HG02798 (cell line): ENCODE data around the gene SLC26A6.

Source experiments
- ATAC-seq: cut with Tn5 transposase; IDR thresholded peaks from one replicate; pipeline ENCODE4 v1.9.1; 2021; ENCODE audit warnings: mild to moderate bottlenecking; ENCODE audit not compliant: unreplicated experiment, poor library complexity

SLC26A6 gene

GRCh38 chr3:48600711-48601621 lies 34.3 kb downstream of the SLC26A6 start:
- no peak for ATAC-seq

GRCh38 chr3:48599509-48600285 lies 35.6 kb downstream of the SLC26A6 start:
- no peak for ATAC-seq

- ATAC-seq: no peak
Observed at GRCh38 chr3:48599077-48599501, 36.2 kb downstream of the SLC26A6 start.

GRCh38 chr3:48598323-48599076 lies 36.8 kb downstream of the SLC26A6 start:
- no peak for ATAC-seq

GRCh38 chr3:48597408-48597800 lies 37.9 kb downstream of the SLC26A6 start:
- no peak for ATAC-seq

- ATAC-seq: no peak
Observed at GRCh38 chr3:48596676-48597407, 38.4 kb downstream of the SLC26A6 start.

GRCh38 chr3:48596157-48596556 lies 39.1 kb downstream of the SLC26A6 start:
- no peak for ATAC-seq

GRCh38 chr3:48595526-48596121 lies 39.6 kb downstream of the SLC26A6 start:
- ATAC-seq: no peak

GRCh38 chr3:48595075-48595525 lies 40.2 kb downstream of the SLC26A6 start, which contains the start of gene COL7A1:
Gene COL7A1, minus strand, starts transcription at chr3:48595329. Its CDS starts 170 bp downstream, at chr3:48595159.
- ATAC-seq: no peak

- no peak for ATAC-seq
Observed at GRCh38 chr3:48594417-48595049, 40.7 kb downstream of the SLC26A6 start.

- no peak for ATAC-seq
Observed at GRCh38 chr3:48593337-48593736, 41.9 kb downstream of the SLC26A6 start.

GRCh38 chr3:48592519-48593087 lies 42.7 kb downstream of the SLC26A6 start:
- ATAC-seq: no peak

GRCh38 chr3:48591886-48592518 lies 43.3 kb downstream of the SLC26A6 start:
- ATAC-seq: no peak

GRCh38 chr3:48591436-48591835 lies 43.8 kb downstream of the SLC26A6 start:
- no peak for ATAC-seq

- ATAC-seq: no peak
Observed at GRCh38 chr3:48588230-48588629, 47.0 kb downstream of the SLC26A6 start.

- ATAC-seq: no peak
Observed at GRCh38 chr3:48587686-48588085, 47.6 kb downstream of the SLC26A6 start.

GRCh38 chr3:48585411-48585810 lies 49.9 kb downstream of the SLC26A6 start:
- ATAC-seq: no peak

GRCh38 chr3:48584836-48585235 lies 50.4 kb downstream of the SLC26A6 start:
- ATAC-seq: no peak
